ENCODE data around the gene SDS. TPM values are rescaled to one million over a fixed set of nuclear protein-coding genes. Genes with fewer than 3 reads are reported as not detected.

The SDS gene
- total RNA-seq, 1 donor from 2014 or later: not detected

DNA sequence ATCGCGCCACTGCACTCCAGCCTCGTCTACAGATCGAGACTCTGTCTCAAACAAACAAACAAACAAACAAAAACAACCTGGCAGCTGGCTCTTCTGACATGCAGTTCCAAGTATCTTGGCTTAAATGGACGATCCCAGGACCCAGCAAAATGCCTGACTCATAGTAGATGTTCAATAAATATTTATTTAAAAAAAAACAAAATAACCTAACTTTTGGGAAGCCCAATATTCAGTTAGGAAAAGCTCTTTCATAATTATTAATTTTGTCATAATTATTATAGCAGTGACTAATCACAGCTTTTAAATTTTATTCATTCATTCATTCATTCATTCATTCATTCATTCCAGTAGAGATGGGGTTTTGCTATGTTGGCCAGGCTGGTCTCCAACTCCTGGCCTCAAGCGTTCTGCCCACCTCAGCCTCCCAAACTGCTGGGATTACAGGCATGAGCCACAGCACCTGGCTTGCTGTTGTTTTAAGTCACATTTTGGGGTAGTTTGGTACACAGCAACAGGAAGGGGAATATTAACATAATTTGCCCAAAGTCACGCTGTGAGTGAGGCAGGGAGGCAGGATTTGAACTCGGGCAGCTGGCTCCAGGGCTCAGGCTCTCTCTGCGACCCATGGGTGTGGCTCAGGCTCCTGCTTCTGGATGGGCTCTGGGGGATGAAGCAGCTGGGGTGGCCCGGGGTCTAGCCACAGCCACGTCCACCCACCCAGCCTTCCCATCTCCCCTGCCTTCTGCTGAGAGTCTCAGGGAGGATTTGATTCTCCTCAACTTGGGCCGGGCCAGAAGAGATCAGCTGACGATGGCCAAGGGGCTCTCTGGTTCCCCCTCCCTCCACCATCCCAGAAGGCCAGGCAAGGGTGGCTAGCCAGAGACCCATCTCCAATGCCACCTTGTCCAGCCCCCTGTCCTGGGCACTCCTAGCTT, 2.4 kb downstream of the SDS start:
- Mint-ChIP-seq H3K4me3 (no peak overlapping the region), H3K36me3 (no peaks in the 10 kb centered on the region), H3K27me3 (peaks cover 5% of the 10 kb centered on the region), H3K27ac (no peak overlapping the region), H3K9me3 (no peaks in the 10 kb centered on the region), H3K4me1 (ENCODE audit: unreplicated experiment) (no peaks in the 10 kb centered on the region)
- TF ChIP-seq, protein P1, sequence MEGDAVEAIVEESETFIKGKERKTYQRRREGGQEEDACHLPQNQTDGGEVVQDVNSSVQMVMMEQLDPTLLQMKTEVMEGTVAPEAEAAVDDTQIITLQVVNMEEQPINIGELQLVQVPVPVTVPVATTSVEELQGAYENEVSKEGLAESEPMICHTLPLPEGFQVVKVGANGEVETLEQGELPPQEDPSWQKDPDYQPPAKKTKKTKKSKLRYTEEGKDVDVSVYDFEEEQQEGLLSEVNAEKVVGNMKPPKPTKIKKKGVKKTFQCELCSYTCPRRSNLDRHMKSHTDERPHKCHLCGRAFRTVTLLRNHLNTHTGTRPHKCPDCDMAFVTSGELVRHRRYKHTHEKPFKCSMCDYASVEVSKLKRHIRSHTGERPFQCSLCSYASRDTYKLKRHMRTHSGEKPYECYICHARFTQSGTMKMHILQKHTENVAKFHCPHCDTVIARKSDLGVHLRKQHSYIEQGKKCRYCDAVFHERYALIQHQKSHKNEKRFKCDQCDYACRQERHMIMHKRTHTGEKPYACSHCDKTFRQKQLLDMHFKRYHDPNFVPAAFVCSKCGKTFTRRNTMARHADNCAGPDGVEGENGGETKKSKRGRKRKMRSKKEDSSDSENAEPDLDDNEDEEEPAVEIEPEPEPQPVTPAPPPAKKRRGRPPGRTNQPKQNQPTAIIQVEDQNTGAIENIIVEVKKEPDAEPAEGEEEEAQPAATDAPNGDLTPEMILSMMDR (conservative IDR thresholded peaks at IDR 0.05): no peak
- no peak for DNase-seq (ENCODE audit: extremely low spot score, unreplicated experiment)

GRCh38 chr12:113400362-113400761, 3.3 kb downstream of the SDS start:
- H3K27ac Mint-ChIP-seq: no peak overlapping the region
- H3K9me3 Mint-ChIP-seq: no peaks in the 10 kb centered on the region
- no peaks in the 10 kb centered on the region for H3K36me3 Mint-ChIP-seq
- peaks cover 5% of the 10 kb centered on the region for H3K27me3 Mint-ChIP-seq
- no peaks in the 10 kb centered on the region for H3K4me1 Mint-ChIP-seq (ENCODE audit: unreplicated experiment)
- no peak overlapping the region for H3K4me3 Mint-ChIP-seq
- DNase-seq (ENCODE audit: extremely low spot score, unreplicated experiment): no peak
- TF ChIP-seq, protein P1 (conservative IDR thresholded peaks at IDR 0.05): no peak

DNA sequence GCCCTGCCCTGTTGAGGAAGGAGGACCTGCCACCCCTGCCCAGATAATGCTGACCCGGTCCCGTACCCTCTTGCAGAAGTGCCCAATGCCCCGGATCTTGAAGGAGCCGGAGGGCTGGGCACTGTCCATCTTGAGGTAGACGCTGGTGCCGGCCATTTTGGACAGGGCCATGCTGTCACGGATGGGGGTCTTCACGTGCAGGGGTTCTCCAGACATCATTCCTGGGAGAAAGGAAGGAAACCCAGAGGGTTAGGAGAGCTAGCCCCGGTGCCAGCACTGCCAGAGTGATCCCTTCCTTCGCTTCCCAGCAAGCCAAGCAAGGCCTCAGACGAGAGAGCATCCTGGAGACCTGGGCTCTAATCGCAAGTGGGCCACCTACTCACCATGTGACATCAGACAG, 4.2 kb downstream of the SDS start:
- Mint-ChIP-seq H3K27ac (no peak overlapping the region), H3K27me3 (peaks cover 5% of the 10 kb centered on the region), H3K9me3 (no peaks in the 10 kb centered on the region), H3K4me3 (no peak overlapping the region), H3K36me3 (no peaks in the 10 kb centered on the region), H3K4me1 (ENCODE audit: unreplicated experiment) (no peaks in the 10 kb centered on the region)
- DNase-seq (ENCODE audit: extremely low spot score, unreplicated experiment): no peak
- TF ChIP-seq, protein P1 (conservative IDR thresholded peaks at IDR 0.05): no peak

DNA sequence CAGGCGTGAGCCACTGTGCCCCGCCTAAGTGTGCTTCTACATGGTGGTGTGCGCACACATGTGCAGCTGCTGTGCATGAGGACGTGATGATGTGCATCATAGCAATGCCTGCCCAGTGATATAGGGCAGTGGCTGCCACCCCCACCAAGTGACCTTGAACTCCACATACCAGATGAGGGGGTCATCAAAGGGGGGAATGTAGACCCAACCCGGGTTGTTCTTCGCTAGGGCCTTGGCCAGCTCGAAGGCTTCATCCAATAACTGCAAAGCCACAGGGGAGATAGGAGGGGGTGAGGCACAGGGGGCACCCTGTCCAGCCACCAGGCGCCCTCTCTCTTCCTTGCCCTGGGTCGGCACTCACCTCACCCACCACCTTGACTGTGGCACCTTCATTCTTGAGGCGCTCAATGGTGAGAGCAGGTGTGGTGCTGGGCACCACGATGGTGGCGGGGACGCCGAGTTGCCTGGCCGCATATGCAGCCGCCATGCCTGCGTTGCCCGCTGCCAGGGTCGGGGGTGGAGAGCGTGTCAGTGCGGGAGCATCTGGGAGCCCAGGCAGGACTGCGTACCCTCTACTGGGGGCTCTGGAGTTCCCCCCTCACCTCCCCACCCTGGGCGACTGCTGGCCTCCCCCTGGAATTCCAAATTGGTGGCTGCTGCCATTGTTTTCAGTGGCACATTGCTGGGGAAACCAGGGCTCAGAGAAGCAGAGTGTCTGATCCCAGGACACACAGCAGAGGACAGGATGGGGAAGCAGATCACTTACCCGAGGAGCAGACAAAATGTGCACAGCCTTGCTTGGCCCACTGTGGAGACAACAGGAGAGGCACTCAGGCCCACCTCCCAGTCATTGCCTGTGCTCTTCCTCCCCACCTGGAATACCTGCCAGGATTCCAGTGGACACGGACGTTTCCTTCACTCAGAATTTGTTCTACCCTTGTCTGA, 5.1 kb downstream of the SDS start:
- Mint-ChIP-seq H3K27me3 (peaks cover 5% of the 10 kb centered on the region), H3K4me3 (no peak overlapping the region), H3K36me3 (no peaks in the 10 kb centered on the region), H3K9me3 (no peaks in the 10 kb centered on the region), H3K27ac (no peak overlapping the region), H3K4me1 (ENCODE audit: unreplicated experiment) (no peaks in the 10 kb centered on the region)
- TF ChIP-seq, protein P1 (conservative IDR thresholded peaks at IDR 0.05): no peak
- DNase-seq (ENCODE audit: extremely low spot score, unreplicated experiment): no peak

DNA sequence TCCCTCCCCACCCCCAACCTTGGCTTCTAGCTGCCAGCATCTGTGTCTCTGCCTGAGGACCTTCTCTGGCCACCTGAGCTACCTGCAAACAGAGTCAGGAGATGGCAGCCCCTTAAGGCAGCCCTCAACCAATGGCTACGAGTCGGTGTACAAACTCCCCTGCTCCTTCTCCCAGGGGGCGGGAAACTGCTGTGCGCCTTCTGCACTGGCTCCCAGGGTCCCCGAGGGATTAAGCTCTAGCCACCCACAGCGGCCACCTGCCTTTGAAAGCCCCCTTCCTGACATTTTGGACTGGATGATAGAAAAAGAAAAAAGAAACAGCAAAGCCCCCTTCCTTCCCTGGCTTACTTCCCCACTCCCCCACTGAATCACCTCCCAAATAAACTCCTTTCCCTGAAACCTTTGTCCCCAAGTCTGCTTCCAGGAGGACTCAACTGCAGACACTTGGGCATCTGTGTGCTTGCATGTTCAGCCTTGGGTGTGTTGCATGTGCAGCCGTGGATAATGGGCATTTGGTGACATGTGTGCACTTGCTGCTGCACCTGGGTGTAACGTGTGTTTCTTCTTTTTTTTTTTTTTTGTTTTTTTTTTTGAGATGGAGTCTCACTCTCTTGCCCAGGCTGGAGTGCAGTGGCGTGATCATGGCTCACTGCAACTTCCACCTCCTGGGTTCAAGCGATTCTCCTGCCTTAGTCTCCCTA, 6.0 kb downstream of the SDS start:
- Mint-ChIP-seq H3K27me3 (peaks cover 5% of the 10 kb centered on the region), H3K27ac (no peak overlapping the region)
- TF ChIP-seq, protein P1 (conservative IDR thresholded peaks at IDR 0.05): no peak

More for the DNA sequence above, 6.0 kb downstream of the SDS start:
- no peak for DNase-seq (ENCODE audit: extremely low spot score, unreplicated experiment)
- Mint-ChIP-seq H3K36me3 (no peaks in the 10 kb centered on the region), H3K4me3 (no peak overlapping the region), H3K9me3 (no peaks in the 10 kb centered on the region), H3K4me1 (ENCODE audit: unreplicated experiment) (no peaks in the 10 kb centered on the region)
